ENCODE data around the gene DAGLB.

DNA sequence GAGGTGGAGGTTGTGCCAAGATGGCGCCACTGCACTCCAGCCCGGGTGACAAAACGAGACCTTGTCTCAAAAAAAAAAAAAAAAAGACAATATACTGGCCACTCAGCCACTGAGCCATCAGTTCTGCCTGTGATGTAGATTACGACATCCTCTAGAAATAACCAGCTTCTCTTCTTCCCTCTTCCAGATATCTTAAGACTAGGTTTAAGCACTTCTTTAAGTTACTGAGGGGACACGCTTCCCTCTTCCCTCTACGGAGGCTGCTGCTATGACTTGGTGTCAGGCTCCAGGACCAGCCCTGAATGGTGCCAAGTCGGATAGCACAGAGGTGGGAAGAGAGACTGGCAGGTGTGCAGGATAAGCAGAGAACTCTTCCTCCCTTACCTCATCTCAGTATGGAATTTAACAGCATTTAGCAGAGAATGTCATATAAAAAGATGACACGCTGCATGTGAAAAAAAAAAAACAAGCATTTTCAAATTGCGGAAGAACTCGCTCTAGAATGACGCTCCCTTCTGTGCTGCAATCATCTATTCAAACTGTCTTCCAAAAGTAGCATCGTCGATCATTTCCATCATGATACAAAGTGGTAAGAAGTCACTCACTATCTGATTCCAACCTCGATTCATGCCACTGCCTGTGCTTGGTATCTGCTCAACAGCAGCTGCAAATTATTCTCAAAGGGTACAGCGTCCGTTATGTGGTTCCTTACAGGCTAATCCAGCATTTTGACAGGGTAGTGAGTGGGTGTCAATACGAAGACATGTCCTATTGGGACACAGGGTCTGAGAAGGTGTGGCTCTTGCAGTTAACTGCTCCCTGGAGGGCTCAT lies 13.8 kb downstream of the DAGLB start:
- TF ChIP-seq, protein P1, sequence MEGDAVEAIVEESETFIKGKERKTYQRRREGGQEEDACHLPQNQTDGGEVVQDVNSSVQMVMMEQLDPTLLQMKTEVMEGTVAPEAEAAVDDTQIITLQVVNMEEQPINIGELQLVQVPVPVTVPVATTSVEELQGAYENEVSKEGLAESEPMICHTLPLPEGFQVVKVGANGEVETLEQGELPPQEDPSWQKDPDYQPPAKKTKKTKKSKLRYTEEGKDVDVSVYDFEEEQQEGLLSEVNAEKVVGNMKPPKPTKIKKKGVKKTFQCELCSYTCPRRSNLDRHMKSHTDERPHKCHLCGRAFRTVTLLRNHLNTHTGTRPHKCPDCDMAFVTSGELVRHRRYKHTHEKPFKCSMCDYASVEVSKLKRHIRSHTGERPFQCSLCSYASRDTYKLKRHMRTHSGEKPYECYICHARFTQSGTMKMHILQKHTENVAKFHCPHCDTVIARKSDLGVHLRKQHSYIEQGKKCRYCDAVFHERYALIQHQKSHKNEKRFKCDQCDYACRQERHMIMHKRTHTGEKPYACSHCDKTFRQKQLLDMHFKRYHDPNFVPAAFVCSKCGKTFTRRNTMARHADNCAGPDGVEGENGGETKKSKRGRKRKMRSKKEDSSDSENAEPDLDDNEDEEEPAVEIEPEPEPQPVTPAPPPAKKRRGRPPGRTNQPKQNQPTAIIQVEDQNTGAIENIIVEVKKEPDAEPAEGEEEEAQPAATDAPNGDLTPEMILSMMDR (IDR thresholded peaks at IDR 0.05), result no peak
- no peak for TF ChIP-seq POLR2A (IDR thresholded peaks at IDR 0.05)
